H4 (cell line): Measurements from ENCODE around the gene PCBP3. TPM values are rescaled to one million over a fixed set of nuclear protein-coding genes. Genes with fewer than 3 reads are reported as not detected.
"Not testable (repeated sequence)": the region's sequence is repeated elsewhere in the genome, so short reads cannot be mapped to it uniquely, and the experiment has no call there.

Experiments used
- DNase-seq: peaks from one replicate; pipeline ENCODE4 v3.0.0-alpha.2; 2015; ENCODE audit warnings: low spot score
- total RNA-seq: library from RNA; depleted of rRNA; stranded (reverse); fragments of >200 nt; shearing (Covaris generic); gene quantifications from 2 replicates; pipeline ENCODE4 v1.2.3, GENCODE V29; 2014

PCBP3 gene
- total RNA-seq, 1 experiment from 2014 or later = 6.1 TPM

DNA sequence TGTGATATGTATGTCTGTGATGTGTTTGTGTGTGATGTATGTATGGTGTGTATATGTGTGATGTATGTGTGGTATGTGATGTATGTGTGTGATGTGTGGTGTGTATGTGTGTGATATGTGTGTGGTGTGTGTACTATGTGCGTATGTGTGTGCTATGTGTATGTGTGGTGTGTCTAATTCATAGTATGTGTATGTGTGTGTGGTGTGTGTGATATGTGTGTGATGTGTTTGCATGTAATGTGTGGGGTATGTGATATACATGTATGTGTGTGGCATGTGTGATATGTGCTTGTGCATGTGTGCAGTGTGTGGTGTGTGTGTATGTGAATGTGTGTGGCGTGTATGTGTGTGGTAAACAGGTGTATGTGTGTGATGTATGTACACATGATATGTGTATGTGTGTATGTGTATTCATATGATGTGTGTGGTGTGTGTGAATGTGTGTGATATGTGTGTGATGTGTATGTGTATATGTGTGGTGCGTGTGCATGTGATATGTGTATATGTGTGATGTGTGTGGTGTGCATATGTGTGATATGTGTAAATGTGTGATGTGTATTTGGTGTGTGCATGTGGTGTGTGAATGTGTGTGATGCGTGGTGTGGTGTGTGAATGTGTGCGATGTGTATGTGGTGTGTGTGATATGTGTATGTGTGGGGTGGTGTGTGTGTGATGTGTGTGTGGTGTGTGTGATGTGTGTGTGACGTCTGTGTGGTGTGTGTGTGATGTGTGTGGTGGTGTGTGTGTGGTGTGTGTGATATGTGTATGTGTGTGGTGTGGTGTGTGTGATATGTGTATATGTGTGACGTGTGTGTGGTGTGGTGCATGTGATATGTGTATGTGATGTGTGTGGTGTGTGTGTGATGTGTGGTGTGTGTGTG, 8.0 kb upstream of the PCBP3 start:
- peak; percentile 2 for DNase-seq

DNA sequence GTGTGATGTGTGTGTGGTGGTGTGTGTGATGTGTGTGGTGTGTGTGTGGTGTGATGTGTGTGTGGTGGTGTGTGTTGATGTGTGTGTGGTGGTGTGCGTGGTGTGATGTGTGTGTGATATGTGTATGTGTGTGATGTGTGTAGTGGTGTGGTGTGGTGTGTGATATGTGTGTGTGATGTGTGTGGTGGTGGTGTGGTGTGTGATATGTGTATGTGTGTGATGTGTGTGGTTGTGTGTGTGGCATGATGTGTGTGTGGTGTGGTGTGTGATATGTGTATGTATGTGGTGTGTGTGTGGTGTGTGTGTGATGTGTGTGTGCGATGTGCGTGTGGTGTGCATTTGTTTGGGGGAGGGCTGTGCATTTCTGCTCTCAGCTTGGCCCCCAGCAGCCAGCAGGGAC, 7.1 kb upstream of the PCBP3 start:
- peak; percentile 2 for DNase-seq

DNA sequence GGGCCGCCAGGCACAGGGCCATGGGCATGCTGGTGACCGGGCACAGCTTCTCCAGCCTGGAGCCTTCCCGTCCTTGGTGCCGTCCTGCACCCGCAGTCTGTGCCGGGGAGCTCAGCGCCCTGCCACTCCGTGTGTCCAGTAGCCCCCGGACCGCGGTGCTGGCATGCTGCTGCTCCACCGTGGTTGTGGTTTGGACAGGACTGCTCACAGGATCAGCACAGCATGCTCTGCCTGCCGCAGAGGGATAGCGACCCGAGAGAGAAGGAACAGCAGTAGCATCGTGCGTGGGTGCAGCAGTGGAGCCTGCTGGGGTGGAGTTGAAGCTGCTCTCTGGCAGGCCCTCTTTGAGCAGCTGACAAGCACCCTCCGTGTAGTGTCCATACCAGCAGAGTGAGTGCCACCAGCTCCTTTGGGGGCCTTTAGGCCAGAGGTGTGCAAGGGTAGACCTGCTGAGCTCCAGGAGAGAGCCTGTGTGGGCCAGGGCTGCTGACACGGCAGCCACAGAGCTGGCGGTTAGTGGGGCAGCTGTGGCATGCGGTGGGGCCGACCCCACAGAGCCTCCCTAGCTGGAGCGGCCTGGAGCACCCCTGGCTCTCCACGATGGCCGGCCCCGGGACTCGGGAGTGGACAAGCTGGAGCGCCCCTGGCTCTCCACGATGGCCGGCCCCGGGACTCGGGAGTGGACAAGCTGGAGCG, 6.4 kb upstream of the PCBP3 start:
- peak; percentile 7 for DNase-seq

DNA sequence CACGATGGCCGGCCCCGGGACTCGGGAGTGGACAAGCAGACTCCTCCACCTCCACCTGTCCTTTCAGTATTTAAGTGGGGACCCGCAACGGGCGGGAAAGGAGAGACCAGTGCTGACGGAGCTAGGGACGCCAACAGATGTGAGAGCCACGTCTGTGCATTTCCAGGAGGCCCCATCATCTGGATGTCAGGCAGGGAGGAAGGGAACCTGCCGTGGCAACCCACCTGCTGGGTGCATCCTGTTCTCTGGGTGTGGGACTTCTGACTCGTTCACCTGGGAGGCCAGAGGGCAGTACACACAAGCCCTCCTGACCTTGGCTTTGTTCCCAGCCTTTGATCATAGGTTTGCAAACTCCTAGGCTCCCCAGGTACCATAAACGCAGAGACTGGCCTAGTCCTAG, 5.6 kb upstream of the PCBP3 start:
- peak; percentile 4 for DNase-seq

DNA sequence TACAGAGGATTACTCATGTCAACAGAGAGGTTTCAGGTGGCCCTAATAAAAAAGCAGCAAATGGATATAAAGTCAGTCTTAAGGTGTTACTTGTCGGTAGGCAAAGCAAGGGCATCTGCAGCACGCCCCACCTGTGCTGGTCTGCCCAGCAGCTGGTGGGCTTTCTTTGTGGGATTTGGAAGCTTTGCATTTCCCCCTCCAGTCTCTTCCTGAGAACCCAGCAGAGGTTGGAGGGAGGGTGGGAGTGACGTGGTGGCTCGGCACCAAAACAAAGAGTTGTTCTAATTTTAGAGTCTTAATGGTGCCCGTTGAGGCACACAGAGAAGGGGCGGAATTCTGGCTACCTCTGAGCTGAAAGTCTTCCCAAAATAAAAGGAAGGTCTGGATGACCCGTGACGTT, 4.8 kb upstream of the PCBP3 start:
- DNase-seq = peak; percentile 3

DNA sequence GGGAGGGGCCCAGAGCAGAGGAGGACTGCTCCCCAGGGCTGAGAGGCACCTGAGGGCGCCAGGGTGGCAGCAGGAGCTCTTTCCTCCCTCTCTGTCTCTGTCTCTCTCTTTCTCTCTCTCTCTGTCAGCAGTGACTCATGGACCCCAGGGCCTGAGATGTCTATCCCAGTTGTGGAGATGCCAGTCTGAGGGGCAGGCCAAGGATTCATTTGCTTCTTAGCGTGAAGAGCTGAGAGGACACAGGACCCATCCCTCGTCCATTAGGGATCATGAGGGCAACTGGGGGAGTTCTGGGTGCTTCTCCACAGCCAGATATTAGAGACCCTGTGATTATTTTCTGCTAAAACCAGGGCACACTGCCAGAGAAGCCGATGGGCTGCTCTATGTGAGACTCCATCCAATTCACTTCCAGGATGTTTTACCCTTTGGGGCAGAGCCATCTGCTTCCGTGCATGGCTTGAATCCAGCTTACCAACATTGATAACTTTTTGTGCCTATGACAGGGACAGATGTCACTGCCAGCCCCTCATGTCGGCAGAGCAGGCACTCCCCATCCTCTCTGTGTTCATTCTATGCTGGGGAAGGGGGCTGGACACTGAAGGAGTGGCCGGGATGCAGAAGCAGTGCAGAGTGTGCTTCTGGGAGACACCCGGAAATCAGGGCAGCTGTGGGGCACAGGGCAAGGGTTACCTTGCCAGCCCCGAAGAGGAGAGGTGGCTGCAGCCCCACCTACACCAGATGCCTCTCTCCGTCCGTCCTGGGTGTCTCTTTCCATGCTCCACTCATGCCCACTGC, 4.1 kb upstream of the PCBP3 start:
- peak; percentile 3 for DNase-seq

DNA sequence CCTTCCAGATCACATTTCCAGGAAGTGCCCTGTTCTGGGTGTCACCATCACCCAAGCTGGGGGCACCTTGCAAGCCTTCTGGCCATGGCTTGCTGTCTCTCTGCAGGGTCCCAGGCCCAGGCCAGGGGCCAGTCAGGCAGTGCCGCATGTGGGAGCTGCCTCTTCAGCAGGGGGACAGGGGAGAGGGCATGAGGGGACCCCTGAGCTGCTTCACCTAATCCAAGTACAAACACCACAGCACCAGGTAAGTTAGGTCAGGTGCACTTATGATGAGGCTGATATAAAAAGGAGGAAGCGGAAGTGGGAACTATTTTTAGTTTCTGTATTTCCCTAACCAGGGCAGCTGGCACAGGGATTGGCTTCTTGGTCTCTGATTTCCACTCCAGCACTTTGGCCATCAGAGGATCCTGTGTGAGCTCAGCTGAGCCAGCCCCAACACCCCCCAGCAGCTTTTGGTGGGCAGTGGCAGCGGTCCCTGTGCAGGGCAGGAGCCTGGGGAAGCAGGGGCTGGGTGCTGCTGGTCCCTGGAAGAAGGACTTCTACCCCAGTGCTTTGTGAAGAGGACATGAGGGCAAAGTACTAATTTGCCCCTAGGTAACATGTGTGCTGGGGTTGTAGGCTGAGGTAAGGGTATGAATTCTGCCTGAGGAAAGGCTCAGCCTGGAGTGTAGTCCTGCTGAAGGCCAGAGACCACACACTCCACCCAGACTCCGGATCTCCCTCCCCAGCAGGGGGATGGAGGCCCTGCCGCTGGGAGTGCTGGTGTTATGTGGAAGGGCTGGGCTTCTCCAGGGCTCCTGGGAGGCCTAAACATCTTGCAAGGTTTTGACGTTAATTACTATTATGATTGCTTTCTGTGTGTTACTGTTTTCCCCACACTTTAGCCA, 3.3 kb upstream of the PCBP3 start:
- DNase-seq = peak; percentile 8

DNA sequence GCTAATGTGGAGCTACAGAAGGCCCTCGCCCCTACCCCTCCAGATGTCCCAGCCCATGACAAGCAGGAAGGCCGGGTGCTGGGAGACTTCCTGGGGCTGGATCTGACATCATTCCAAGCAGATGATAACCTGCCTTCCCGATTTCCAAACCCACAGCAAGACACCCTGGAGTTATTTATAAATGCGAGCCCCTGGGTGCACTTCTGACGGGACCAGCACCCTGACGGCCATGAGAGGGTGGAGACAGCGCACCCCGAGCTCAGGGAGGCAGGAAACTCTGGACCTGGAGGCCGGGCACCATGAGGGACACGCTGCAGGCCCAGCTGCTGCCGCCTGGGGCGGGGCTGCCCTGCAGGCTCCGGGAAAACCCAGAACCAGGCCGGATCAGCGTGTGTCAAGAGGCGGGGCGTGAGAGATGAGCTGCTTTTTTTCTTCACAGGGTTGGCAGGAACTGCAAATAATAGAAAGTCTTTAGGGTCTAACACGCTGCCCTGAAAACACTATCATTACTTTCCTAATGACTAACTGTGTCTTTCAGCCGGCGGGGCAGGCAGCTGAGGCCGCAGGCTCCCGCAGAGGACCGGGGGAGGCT, 2.5 kb upstream of the PCBP3 start:
- DNase-seq = peak; percentile 5

DNA sequence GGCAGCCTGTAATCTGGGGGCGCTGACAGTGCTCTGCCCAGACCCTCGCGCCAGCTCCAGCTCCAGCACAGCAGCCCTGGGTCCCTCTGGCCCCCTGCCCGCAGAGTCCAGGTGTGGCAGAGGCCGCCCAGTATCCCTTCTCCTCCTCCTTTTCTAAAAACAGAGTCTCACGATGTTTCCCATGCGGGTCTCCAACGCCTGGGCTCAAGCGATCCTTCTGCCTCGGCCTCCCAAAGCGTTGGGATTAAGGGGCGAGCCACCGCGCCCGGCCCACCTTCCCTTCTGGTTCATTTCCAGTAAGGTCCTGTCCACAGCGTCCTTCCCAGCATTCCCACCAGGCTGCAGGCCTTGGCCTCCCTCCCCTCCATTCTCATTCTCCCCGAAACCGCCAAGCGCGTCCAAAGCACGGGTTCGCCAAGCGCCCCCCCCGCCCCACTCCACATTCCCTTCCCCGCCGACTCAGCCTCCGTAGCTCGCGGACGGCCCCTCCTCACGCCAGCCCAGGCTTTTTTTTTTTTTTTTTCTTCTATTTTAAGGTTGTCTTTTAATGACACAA, 2.0 kb upstream of the PCBP3 start:
- peak; percentile 2 for DNase-seq

DNA sequence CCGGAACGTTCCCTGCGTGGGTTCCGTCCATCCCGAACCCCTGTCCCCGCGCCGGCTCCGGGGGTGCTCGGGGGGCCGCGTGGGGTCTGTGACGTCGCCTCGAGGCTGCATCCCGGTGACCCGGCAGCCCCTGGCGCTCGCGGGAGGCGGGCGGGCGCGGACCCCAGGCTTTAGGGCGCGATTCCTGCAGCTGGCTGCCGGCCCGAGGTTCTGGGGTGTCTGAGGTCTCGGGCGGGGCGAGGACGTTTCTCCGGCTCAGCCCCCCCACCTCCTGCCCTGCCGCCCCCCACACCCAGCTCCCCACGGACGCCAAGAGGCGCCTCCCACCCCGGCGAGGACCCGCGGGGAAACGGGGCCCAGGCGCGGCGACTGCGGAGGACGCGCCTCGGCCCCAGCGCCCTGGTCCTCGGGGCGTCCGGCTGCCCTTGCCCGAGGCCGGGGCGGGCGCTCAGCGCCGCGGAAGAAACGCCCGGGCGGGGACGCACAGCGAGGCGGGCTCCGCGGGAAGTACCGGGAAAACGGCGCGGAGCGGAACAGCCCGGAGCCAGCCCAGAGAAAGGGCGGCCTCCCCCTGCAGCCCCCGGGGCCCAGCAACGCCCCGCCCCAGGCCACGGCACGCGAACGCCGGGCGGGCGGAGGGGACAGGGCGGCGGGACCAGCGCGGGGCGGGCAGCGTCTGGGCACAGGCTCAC, 1.3 kb upstream of the PCBP3 start:
- DNase-seq = no peak

DNA sequence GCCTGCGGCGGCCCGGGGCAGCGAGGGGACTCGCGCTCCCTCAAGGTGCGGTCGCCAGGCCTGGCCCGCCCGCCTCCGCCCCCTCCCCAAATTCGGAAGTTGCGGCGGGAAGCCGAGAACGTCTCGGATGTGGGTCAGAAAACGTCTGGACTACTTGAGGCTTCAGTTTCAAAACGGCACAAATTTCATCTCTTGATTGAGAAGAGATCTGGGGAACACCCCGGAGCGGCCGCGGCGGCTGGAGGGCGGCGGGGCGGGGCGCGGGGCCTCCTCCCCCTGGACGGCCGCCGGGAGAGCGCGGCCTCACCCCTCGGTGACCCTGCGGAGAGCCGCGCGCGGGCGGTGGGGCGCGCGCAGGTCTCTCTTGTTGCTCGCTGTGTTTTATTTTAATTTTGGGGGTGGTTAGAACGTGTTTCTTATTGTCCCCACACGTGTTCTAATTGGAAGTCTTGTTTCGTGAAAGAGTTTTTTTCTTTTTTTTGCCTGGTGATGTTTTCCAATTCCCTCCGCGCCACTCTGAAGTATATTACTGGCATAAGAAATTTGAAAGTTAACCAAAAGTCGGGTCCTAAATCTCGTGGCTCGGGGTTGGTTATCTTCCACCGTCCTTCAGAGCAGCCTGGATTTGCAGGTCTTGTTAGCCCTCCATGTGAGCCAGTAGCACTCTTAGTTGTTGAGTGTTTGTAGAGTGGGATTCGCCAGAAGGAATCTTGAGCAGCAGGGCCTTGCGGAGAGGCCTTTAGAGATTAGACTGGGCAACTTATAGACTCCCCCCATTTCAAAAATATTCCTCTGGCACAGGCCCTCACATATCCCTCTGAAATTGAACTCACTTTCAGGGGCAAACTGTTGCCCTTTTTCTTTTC, 749 bp downstream of the PCBP3 start:
- DNase-seq = no peak

DNA sequence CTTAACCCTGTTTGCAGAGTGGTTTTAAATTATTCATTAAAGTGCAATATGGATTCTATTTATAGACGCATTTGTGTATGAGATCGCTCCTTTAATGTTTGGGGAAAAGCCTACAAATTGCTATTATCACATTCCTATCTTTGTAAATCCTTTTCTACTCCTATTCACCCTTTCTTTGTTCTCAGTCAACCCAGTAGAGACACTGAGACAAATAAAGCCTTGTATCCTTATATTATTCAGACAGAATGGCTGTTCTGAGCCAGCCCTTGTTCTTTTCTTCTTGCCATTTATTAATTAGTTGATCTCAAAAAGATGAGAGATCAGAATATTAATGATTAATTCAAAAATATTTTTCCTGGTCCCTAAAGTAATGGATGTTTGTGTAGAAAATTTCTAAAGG, 8.4 kb downstream of the PCBP3 start:
- DNase-seq = no peak

DNA sequence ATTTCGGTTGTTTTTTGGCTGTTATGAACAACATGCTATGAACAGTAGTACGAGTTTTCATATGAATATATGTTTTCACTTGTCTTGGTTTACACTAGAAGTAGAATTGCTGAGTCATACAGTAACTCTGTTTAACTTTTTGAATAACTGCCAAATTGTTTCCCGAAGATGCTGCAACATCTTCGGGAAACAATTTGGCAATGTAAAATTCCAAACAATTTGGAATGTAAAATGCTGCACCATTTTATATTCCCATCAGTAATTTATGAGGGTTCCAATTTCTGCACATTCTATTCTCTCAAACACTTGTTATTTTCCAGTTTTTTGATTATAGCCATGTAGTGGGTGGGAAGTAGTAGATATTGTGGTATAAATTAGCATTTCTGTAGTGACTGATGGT, 11.6 kb downstream of the PCBP3 start:
- DNase-seq = peak; percentile 77

DNA sequence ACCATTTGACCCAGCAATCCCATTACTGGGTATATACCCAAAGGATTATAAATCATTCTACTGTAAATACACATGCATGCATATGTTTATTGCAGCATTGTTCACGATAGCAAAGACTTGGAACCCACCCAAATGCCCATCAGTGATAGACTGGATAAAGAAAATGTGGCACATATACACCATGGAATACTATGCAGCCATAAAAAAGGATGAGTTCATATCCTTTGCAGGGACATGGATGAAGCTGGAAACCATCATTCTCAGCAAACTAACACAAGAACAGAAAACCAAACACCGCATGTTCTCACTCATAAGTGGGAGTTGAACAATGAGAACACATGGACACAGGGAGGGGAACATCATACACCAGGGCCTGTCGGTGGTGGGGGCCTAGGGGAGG, 12.6 kb downstream of the PCBP3 start:
- DNase-seq = not testable (repeated sequence)

DNA sequence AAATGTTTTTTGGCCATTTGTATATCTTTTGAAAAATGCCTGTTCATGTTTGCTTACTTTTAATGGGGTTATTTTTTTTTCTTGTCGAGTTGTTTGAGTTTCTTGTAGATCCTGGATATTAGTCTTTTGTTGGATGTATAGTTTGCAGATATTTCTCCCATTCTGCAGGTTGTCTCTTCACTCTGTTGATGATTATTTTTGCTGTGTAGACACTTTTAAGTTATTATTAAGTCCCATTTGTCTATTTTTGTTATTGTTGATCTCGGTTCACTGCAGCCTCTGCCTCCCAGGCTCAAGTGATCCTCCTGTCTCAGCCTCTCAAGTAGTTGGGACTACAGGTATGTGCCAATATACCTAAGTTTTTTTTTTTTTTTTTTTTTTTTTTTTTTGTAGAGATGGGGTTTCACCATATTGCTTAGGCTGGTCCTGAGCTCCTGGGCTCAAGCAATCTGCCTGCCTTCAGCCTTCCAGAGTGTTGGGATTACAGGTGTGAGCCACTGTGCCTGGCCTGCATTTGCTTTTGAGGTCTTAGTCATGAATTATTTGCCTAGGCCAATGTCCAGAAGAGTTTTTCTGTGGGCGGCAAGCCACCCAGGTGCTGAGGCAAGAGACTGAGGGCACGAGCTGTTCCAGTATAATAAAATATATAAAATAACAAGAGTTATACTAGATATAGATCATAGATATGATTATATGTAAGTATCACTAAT, 18.5 kb downstream of the PCBP3 start:
- DNase-seq = not testable (repeated sequence)

DNA sequence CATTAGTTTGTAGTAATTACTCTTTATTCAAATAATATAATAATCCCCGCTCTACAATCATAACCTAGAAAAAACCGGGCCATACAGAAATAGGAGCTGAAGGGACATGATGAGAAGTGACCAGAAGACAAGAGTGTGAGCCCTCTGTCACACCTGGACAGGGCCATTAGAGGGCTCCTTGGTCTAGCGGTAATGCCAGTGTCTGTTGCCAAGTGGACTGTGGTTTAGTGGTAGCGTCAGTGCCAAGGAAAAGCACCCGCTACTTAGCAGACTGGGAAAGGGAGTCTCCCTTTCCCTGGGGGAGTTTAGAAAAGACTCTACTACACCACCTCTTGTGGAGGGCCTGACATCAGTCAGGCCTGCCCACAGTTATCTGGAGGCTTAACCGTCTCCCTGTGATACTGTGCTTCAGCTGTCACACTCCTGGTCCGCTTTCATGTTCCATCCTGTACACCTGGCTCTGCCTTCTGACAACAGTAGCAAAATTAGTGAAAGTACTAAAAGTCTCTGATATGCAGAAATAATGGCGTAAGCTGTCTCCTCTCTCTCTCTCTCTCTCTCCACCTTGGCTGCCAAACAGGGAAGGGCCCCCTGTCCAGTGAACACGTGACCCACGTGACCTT, 19.2 kb downstream of the PCBP3 start:
- DNase-seq = not testable (repeated sequence)

DNA sequence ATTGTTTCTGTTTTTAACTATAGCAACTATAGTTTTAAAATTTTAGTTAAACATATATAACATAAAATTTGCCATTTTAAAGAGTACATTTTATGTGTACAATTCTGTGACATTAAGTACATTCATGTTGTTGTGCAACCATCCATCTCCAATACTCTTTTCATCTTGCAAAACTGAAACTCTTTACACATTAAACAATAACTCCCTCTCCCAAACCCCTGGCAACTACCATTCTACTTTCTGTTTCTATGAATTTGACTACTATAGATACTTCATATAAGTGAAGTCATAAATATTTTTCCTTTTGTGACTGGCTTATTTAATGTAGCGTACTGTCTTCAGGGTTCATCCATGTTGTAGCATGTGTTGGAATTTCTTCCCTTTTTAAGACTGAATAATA, 25.9 kb downstream of the PCBP3 start:
- no peak for DNase-seq

DNA sequence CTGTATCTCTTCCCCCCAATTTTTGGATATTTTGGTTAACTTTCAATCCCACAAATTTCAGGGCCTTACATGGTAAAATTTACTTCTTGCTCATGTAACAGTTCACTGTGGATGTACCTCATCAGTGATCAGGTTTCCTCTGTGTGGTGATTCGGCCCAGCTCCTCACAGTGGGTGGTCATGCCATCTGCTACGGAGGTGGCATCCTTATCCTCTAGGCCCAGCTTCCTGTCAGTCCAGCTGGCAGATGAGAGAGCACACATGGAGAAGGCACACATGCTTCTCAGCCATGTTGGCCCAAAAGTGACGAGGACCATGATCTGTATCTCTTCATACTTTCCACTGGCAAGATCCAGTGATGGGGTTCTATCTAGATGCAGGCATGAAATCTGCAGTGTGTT, 27.2 kb downstream of the PCBP3 start:
- no peak for DNase-seq
